Subcutaneous preadipocyte (primary cell): ENCODE measurements around the gene C1orf115. TPM values are rescaled to one million over a fixed set of nuclear protein-coding genes. Genes with fewer than 3 reads are reported as not detected.

Experiments
- total RNA-seq: library from RNA; depleted of rRNA; stranded (reverse); fragments of >200 nt; gene quantifications from 2 replicates; pipeline ENCODE4 v1.2.3, GENCODE V29; 2012

C1orf115 gene
- 0.20 and 0.37 TPM in 2 replicates for total RNA-seq

GRCh38 chr1:220690140-220691052 is at the start of gene C1orf115:
Gene C1orf115 (plus strand): TSS chr1:220690363. CDS start chr1:220690403, 40 bp downstream.

GRCh38 chr1:220748089-220748934 is 58.1 kb downstream of the C1orf115 start, which contains the start of gene MTARC2:
Gene MTARC2 (plus strand): TSS chr1:220748322. CDS start chr1:220748532, 210 bp downstream.

Other genes with a start within 250 kb of the C1orf115 start
- 2.0 and 2.2 TPM in 2 replicates for gene MARK1, start 162.2 kb upstream of the C1orf115 start, total RNA-seq
- 2.9 and 3.1 TPM in 2 replicates for gene MTARC2, start 58.0 kb downstream of the C1orf115 start, total RNA-seq
- gene MTARC1, start 96.5 kb downstream of the C1orf115 start, total RNA-seq = 0.37 and 0.39 TPM in 2 replicates
- gene HLX, start 189.1 kb downstream of the C1orf115 start, total RNA-seq = 5.1 and 10.3 TPM in 2 replicates